ENCODE results near the gene PJA1. TPM values are rescaled to one million over a fixed set of nuclear protein-coding genes. Genes with fewer than 3 reads are reported as not detected.

Gene PJA1, protein sequence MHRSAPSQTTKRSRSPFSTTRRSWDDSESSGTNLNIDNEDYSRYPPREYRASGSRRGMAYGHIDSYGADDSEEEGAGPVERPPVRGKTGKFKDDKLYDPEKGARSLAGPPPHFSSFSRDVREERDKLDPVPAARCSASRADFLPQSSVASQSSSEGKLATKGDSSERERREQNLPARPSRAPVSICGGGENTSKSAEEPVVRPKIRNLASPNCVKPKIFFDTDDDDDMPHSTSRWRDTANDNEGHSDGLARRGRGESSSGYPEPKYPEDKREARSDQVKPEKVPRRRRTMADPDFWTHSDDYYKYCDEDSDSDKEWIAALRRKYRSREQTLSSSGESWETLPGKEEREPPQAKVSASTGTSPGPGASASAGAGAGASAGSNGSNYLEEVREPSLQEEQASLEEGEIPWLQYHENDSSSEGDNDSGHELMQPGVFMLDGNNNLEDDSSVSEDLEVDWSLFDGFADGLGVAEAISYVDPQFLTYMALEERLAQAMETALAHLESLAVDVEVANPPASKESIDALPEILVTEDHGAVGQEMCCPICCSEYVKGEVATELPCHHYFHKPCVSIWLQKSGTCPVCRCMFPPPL
- 146 TPM for total RNA-seq

- FAIRE-seq (no peak), DNase-seq (ENCODE audit: low spot score in 2 of 2) (peak; percentile 71 to 76)
Observed at GRCh38 chrX:69165087-69165651, at the start of gene PJA1. PJA1 (minus strand) TSS chrX:69165453; CDS start chrX:69163073, 2,380 bp downstream.

- FAIRE-seq (no peak), DNase-seq (ENCODE audit: low spot score in 2 of 2) (no peak)
Observed at GRCh38 chrX:69214463-69214862, 49.2 kb upstream of the PJA1 start.

- FAIRE-seq (no peak), DNase-seq (ENCODE audit: low spot score in 2 of 2) (no peak)
Observed at GRCh38 chrX:69211701-69212100, 46.4 kb upstream of the PJA1 start.

GRCh38 chrX:69210581-69210980 is 45.3 kb upstream of the PJA1 start:
- FAIRE-seq, result no peak
- peak in 1 of 2 donors; percentile 16 for DNase-seq (ENCODE audit: low spot score in 2 of 2)

GRCh38 chrX:69207216-69207615 is 42.0 kb upstream of the PJA1 start:
- FAIRE-seq (no peak), DNase-seq (ENCODE audit: low spot score in 2 of 2) (no peak)

- DNase-seq (ENCODE audit: low spot score in 2 of 2) (no peak), FAIRE-seq (no peak)
Observed at GRCh38 chrX:69203638-69204037, 38.4 kb upstream of the PJA1 start.

GRCh38 chrX:69197690-69198089 is 32.4 kb upstream of the PJA1 start:
- FAIRE-seq (no peak), DNase-seq (ENCODE audit: low spot score in 2 of 2) (no peak)

DNA sequence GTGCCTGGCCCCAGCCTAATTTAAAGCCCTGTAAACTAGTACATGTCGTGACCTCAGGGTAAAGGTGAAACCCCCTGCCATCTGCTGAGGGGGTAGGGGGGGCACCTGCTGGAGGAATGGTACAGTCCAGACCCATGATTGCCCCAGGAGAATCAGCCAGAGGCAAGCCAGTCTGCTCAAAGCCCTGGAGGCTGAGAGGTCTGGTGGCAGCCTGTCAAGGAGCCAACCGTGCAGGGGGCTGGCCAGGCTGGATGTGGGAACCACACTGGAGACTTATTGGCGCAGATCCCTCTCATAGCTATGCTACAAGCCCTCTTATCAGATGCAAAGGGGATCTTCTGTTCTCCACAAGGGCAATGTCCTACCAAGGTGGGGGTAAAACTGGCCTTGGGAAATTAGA is 31.4 kb upstream of the PJA1 start:
- FAIRE-seq (no peak), DNase-seq (ENCODE audit: low spot score in 2 of 2) (no peak)

GRCh38 chrX:69195810-69196209 is 30.6 kb upstream of the PJA1 start:
- FAIRE-seq (no peak), DNase-seq (ENCODE audit: low spot score in 2 of 2) (no peak)

- DNase-seq (ENCODE audit: low spot score in 2 of 2) (no peak), FAIRE-seq (no peak)
Observed at GRCh38 chrX:69195192-69195591, 29.9 kb upstream of the PJA1 start.

DNA sequence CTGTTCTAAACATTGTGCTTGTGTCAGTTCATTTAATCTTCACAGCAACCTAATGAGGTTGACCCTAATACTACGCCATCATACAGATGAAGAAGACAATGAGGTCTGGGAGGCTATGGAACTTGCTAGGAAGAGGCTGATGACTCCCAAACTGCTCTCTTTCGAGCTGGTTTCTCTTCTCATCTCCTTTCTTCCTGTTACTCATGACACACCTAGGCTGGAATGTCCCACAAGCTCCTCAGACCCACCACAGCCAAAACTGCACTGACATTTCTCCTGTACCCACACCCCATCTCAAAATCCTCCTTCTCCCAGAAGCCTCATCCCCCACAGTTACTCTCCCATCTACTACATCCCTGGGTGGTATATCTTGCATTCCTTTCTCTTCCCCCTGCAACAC is 27.4 kb upstream of the PJA1 start:
- FAIRE-seq, result no peak
- no peak for DNase-seq (ENCODE audit: low spot score in 2 of 2)

- DNase-seq (ENCODE audit: low spot score in 2 of 2) (peak; percentile 20 to 31), FAIRE-seq (no peak)
Observed at GRCh38 chrX:69189576-69190371, 24.5 kb upstream of the PJA1 start.

- DNase-seq (ENCODE audit: low spot score in 2 of 2) (no peak), FAIRE-seq (no peak)
Observed at GRCh38 chrX:69186651-69187050, 21.4 kb upstream of the PJA1 start.

GRCh38 chrX:69185886-69186285 is 20.6 kb upstream of the PJA1 start:
- DNase-seq (ENCODE audit: low spot score in 2 of 2) (no peak), FAIRE-seq (no peak)

GRCh38 chrX:69185141-69185540 is 19.9 kb upstream of the PJA1 start:
- FAIRE-seq, result no peak
- no peak for DNase-seq (ENCODE audit: low spot score in 2 of 2)

DNA sequence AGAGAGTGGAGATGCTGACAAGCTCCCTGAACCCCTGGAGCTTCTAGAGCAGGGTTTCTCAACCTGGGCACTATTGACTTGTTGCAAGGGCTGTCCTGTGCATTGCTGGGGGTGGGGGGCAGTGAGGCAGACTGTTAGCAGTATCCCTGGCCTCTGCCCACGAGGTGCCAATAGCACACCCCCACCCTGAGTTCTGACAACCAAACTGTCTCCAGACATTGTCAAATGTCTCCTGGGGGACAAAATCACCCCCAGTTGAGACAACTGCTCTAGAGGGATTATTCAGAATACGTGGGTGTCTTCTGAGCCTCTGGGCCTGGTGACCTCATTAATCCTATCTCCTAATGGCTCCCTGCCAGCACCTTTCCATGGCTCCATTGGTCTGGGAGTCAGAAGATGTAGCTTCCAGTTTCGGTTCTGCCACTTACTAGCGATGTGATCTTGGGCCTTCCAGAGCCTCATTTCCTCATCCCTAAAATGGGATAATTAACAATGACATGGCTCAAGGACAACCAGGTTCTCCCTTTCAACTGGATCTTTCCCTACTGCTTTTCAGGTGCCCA is 17.6 kb upstream of the PJA1 start:
- no peak for FAIRE-seq
- no peak for DNase-seq (ENCODE audit: low spot score in 2 of 2)

DNA sequence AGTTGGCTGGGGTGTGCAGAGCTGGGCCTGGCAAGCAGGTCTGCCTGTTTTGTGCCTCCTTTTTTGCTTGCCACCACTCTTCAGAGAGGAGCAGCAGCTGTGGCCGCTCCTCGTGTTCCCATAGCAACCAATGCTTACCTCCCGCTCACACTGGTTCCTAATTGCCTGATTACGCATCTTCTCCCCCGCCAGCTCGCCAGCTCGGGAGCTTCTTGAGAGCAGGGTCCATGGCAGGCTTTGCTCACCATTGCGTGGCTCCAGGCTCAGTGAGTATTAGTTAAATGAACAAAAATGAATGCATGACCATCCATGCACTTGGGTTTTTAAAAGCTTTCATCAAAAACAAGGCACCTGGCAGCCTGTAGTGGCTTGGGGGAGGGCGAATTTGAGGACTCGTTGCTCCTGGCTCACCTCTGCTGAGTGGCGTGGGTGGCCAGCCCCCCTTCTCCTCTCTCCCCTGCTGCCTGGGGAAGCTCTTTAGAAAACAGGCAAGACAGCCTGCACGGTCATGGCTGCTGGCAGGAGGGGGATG is 14.2 kb upstream of the PJA1 start:
- no peak for FAIRE-seq
- DNase-seq (ENCODE audit: low spot score in 2 of 2), result peak in 1 of 2 donors; percentile 35

- DNase-seq (ENCODE audit: low spot score in 2 of 2) (no peak), FAIRE-seq (no peak)
Observed at GRCh38 chrX:69178592-69178991, 13.3 kb upstream of the PJA1 start.

- DNase-seq (ENCODE audit: low spot score in 2 of 2) (no peak), FAIRE-seq (no peak)
Observed at GRCh38 chrX:69177511-69178162, 12.4 kb upstream of the PJA1 start.

DNA sequence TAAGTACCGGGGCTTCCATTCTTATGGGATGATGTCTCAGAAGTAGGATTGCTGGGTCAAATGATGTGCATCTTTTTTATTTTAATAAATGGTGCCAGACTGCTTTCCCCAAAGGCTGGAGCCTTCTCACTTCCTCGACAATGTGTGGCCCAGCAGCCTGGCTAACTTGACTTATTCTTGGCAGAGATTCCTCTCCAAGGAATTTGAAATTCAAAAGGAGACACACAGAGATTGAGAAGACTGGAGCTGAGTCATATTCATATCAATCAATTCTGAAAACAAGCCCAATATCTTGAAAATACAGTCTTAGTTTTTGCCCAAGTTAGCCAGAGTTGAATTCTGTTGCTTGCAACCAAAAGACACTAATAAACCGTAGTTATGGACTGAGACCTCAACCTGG is 10.8 kb upstream of the PJA1 start:
- DNase-seq (ENCODE audit: low spot score in 2 of 2), result no peak
- FAIRE-seq, result no peak

All from frontal cortex (tissue), 4 donors.